Lower lobe of right lung (tissue), 2 donors: ENCODE measurements around the gene NCR1. TPM values are rescaled to one million over a fixed set of nuclear protein-coding genes. Genes with fewer than 3 reads are reported as not detected.
"Not testable (repeated sequence)": the region's sequence is repeated elsewhere in the genome, so short reads cannot be mapped to it uniquely, and the experiment has no call there.

Experiments used
- ATAC-seq, 2 donors: fragments of 200-7000 bp; cut with Tn5 transposase; one replicate each; pipeline ENCODE4 v1.9.1; 2020 to 2022; ENCODE audit warnings: mild to moderate bottlenecking in 2 of 2, moderate library complexity in 2 of 2
- DNase-seq: peaks from one replicate; pipeline ENCODE4 v3.0.0-alpha.2; 2020
- H3K27ac ChIP-seq: fragments of 200-600 bp; one replicate; pipeline ENCODE4 v1.8.0; 2022
- H3K27me3 ChIP-seq: fragments of 200-600 bp; one replicate; pipeline ENCODE4 v1.8.0; 2022; ENCODE audit warnings: low read depth
- H3K36me3 ChIP-seq: fragments of 200-600 bp; one replicate; pipeline ENCODE4 v1.8.0; 2022; ENCODE audit warnings: mild to moderate bottlenecking
- H3K4me1 ChIP-seq: fragments of 200-600 bp; one replicate; pipeline ENCODE4 v1.8.0; 2022
- H3K4me3 ChIP-seq: fragments of 200-600 bp; one replicate; pipeline ENCODE4 v1.8.0; 2022; ENCODE audit warnings: mild to moderate bottlenecking
- H3K9me3 ChIP-seq: fragments of 200-600 bp; one replicate; pipeline ENCODE4 v1.8.0; 2022
- intact Hi-C: fragments of 100-400 bp; cut with DNase I; formaldehyde crosslinking; loops from one replicate; pipeline ENCODE4 v1.11.0; 2022
- total RNA-seq: library from RNA; stranded (reverse); fragmentation: NEBNext Ultra II Directional; extraction: Animal tissue kit (Norgen Biotek cat#: 25700); gene quantifications from one replicate; pipeline ENCODE4 v1.2.1, GENCODE V29; 2021
- TF ChIP-seq, protein P1 (sequence below): fragments of 200-600 bp; IDR thresholded peaks from one replicate; pipeline ENCODE4 v1.8.0; 2022; ENCODE audit warnings: antibody characterized with exemption, mild to moderate bottlenecking
- donor health status: DM: no; HTN: yes; CAD: no; lungs with severe emphysema.

The NCR1 gene
- total RNA-seq, 1 donor from 2014 or later, result 2.4 TPM

DNA sequence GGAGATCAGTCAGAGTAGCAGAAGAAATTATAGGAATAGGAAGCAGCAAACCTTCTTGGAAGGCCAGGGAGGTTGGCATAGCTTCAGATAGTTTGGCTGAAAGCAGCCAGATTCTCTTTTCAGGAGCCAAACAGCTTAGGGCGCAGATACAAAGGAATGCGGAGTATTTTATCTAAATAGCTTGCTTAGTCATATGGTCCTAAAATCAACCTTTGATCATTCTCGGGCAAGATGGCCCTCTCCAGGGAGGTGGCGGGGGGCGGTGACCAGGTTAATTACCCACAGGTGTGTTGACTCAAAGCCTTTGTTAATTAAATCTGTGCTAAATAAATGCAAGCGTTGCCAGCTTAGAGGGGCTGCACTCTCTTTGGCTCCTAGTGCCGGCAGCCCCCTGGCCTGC, 12.5 kb upstream of the NCR1 start:
- Histone ChIP-seq H3K36me3 (no peaks in the 10 kb centered on the region), H3K4me1 (no peaks in the 10 kb centered on the region), H3K27me3 (no peaks in the 10 kb centered on the region), H3K4me3 (no peak overlapping the region), H3K27ac (no peak overlapping the region), H3K9me3 (no peaks in the 10 kb centered on the region)
- ATAC-seq (no peak), DNase-seq (no peak)
- TF ChIP-seq, protein P1, sequence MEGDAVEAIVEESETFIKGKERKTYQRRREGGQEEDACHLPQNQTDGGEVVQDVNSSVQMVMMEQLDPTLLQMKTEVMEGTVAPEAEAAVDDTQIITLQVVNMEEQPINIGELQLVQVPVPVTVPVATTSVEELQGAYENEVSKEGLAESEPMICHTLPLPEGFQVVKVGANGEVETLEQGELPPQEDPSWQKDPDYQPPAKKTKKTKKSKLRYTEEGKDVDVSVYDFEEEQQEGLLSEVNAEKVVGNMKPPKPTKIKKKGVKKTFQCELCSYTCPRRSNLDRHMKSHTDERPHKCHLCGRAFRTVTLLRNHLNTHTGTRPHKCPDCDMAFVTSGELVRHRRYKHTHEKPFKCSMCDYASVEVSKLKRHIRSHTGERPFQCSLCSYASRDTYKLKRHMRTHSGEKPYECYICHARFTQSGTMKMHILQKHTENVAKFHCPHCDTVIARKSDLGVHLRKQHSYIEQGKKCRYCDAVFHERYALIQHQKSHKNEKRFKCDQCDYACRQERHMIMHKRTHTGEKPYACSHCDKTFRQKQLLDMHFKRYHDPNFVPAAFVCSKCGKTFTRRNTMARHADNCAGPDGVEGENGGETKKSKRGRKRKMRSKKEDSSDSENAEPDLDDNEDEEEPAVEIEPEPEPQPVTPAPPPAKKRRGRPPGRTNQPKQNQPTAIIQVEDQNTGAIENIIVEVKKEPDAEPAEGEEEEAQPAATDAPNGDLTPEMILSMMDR, result no peak
- intact Hi-C loops, result no loop called here

DNA sequence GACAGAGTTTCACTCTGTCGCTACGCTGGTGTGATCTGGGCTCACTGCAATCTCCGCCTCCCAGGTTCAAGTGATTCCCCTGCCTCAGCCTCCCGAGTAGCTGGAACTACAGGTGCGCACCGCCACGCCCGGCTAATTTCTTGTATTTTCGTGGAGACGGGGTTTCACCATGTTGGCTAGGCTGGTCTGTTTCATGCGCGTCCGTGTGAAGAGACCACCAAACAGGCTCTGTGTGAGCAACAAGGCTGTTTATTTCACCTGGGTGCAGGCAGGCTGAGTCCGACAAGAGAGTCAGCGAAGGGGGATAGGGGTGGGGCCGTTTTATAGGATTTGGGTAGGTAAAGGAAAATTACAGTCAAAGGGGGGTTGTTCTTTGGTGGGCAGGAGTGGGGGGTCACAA, 11.8 kb upstream of the NCR1 start:
- intact Hi-C loops, H3K27ac ChIP-seq, H3K27me3 ChIP-seq, DNase-seq, H3K9me3 ChIP-seq, H3K4me3 ChIP-seq, H3K36me3 ChIP-seq, H3K4me1 ChIP-seq, ATAC-seq: not testable (repeated sequence)

DNA sequence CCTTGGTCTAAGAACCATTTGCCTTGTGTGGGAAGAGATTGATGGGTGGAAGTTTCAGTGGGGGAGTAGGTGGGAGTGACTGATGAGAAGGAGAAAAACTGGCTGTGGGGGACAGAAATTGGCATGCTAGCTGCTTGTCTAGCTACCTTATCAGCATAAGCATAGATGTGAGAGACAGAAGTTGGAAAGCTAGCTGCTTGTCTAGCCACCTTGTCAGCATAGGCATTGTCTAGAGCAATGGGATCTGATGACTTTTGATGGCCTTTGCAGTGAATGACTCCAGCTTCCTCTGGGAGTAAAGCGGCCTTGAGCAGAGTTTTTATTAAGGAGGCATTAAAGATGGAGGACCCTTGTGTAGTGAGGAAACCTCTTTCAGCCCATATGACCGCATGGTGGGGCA, 9.9 kb upstream of the NCR1 start:
- no peak overlapping the region for H3K27ac ChIP-seq
- H3K9me3 ChIP-seq, result no peaks in the 10 kb centered on the region
- DNase-seq (no peak), ATAC-seq (no peak)
- no peaks in the 10 kb centered on the region for H3K36me3 ChIP-seq
- H3K4me3 ChIP-seq, result no peak overlapping the region
- H3K27me3 ChIP-seq, result no peaks in the 10 kb centered on the region
- no peaks in the 10 kb centered on the region for H3K4me1 ChIP-seq
- intact Hi-C loops, result no loop called here
- TF ChIP-seq, protein P1, result no peak

DNA sequence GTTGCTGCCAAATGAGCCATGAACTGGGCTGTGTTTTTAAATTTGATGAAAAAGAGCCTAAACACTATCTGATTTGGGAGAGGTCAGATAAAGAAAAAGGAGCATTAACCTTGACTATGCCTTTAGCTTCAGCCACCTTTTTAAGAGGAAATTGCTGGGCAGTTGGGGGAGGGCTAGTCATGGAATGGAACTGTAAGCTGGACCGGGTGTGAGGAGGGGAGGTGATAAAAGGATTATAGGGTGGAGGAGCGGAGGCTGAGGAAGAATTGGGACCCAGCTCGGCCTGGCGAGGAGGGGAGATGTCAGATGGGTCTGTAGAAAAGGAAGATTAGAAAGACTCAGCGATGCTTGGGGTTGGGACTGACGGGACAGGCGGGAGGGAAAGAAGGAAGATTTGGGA, 7.3 kb upstream of the NCR1 start:
- H3K27ac ChIP-seq, H3K27me3 ChIP-seq, H3K4me3 ChIP-seq, H3K9me3 ChIP-seq, H3K36me3 ChIP-seq, ATAC-seq, H3K4me1 ChIP-seq, intact Hi-C loops, DNase-seq: not testable (repeated sequence)

DNA sequence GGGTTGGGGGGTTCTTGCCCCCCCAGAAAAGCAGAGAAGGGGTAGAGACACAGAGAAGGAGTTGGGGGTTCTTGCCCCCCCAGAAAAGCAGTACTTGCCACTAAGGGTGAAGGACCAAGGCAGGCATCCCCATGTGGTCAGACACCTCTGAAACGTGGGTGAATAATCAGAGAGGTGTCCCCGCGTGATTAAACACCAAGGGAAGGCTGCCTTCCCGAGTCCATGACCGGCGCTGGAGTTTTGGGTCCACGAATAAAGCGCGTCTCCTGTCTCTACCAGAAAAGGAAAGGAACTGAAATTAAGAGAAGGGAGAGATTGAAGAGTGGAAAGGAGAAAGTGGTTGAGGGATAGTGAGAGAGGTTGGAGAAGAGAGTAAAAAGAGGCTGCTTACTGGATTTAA, 6.3 kb upstream of the NCR1 start:
- H3K4me3 ChIP-seq, H3K36me3 ChIP-seq, ATAC-seq, DNase-seq, intact Hi-C loops, H3K4me1 ChIP-seq, H3K27me3 ChIP-seq, H3K27ac ChIP-seq, H3K9me3 ChIP-seq: not testable (repeated sequence)

DNA sequence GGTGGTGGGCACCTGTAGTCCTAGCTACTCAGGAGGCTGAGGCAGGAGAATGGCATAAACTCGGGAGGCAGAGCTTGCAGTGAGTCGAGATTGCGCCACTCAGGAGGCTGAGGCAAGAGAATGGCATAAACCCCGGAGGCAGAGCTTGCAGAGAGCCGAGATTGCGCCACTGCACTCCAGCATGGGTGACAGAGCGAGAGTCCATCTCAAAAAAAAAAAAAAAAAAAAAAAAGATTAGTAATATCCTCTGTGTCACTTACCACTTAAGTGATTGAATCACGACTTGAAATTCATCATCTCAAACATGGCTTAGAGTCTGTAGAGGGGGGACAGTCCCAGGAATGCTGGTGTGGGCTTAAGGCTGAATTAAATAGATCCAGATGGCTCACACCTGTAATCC, 4.8 kb upstream of the NCR1 start:
- ATAC-seq (peak in 1 of 2 donors; percentile 43), DNase-seq (peak; percentile 85)
- H3K27me3 ChIP-seq, intact Hi-C loops, H3K36me3 ChIP-seq, H3K4me3 ChIP-seq, H3K9me3 ChIP-seq, H3K27ac ChIP-seq, H3K4me1 ChIP-seq: not testable (repeated sequence)

DNA sequence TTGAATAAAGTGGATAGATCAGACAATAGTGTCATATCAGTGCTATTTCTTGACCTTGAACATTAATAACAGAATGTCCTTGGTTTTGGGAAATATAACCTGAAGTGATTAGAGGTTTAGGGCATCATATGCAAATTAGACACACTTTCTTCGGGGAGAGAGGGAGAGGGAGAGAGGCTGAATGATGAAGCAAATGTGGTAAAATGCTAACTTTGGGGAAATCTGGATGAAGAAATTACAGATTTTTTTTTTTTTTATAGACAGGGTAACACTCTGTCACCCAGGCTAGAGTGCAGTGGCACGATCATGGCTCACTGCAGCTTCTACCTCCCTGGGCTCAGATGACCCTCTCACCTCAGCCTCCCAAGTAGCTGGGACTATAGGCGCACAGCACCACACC, 3.9 kb upstream of the NCR1 start:
- TF ChIP-seq, protein P1, result no peak
- H3K27me3 ChIP-seq, result peaks cover 10% of the 10 kb centered on the region
- no peaks in the 10 kb centered on the region for H3K4me1 ChIP-seq
- no peak for ATAC-seq
- H3K27ac ChIP-seq, result no peak overlapping the region
- H3K36me3 ChIP-seq, result no peaks in the 10 kb centered on the region
- H3K4me3 ChIP-seq, result no peak overlapping the region
- intact Hi-C loops, result no loop called here
- no peaks in the 10 kb centered on the region for H3K9me3 ChIP-seq
- DNase-seq, result no peak

DNA sequence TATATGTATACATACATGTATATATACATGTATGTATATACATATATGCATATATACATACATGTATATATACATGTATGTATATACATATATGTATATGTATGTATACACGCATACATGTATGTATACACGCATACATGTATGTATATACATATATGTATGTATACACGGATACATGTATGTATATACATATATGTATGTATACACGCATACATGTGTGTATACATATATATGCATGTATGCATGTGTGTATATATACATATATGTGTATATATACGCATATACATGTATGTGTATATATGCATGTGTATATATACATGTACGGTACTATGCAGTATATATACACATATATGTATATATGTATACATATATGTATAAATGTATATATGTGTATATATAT, 2.6 kb upstream of the NCR1 start:
- H3K4me3 ChIP-seq, result no peak overlapping the region
- TF ChIP-seq, protein P1, result no peak
- H3K4me1 ChIP-seq, result no peaks in the 10 kb centered on the region
- DNase-seq (no peak), ATAC-seq (no peak)
- peaks cover 10% of the 10 kb centered on the region for H3K27me3 ChIP-seq
- intact Hi-C loops, result no loop called here
- H3K36me3 ChIP-seq, result no peaks in the 10 kb centered on the region
- no peaks in the 10 kb centered on the region for H3K9me3 ChIP-seq
- H3K27ac ChIP-seq, result no peak overlapping the region

DNA sequence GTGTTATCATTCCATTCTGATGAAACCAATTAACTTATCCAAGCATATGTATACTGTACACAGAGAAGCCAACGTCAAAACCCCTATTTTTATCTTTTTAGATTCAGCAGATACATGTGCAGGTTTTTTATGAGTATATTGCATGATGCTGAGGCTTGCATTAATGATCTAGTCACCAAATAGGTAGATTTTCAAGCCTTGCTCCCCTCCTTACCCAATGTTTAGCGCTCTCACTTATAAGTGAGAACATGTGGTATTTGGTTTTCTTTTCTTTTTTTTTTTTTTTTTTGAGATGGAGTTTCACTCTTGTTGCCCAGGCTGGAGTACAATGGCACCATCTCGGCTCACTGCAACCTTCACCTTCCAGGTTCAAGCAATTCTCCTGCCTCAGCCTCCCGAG, 1.7 kb upstream of the NCR1 start:
- H3K4me3 ChIP-seq, ATAC-seq, DNase-seq, H3K4me1 ChIP-seq, H3K27ac ChIP-seq, H3K9me3 ChIP-seq, intact Hi-C loops, H3K36me3 ChIP-seq: not testable (repeated sequence)
- H3K27me3 ChIP-seq, result peaks cover 10% of the 10 kb centered on the region
